ENCODE results near the gene CALML3.

The CALML3 gene

GRCh38 chr10:5514226-5514850 is 10.4 kb upstream of the CALML3 start:
- H3K36me3 ChIP-seq (ENCODE audit: control insufficient read depth, insufficient read depth, low read length) = no peaks in the 10 kb centered on the region
- H3K4me1 ChIP-seq (ENCODE audit: control insufficient read depth, insufficient read depth, low read length) = peaks cover 18% of the 10 kb centered on the region
- no peak overlapping the region for H3K27ac ChIP-seq (ENCODE audit: insufficient read depth, low read depth, low read length, poor library complexity, severe bottlenecking)
- no peaks in the 10 kb centered on the region for H3K27me3 ChIP-seq (ENCODE audit: control insufficient read depth, insufficient read depth, low read length, poor library complexity, severe bottlenecking)
- WGBS, 2 experiments = 59 to 67% methylated on average over 16 of the region's 16 CpGs
- H3K4me3 ChIP-seq (ENCODE audit: insufficient read depth, low read depth, low read length) = no peak overlapping the region
- no peaks in the 10 kb centered on the region for H3K9me3 ChIP-seq (ENCODE audit: control insufficient read depth, low read length)

DNA sequence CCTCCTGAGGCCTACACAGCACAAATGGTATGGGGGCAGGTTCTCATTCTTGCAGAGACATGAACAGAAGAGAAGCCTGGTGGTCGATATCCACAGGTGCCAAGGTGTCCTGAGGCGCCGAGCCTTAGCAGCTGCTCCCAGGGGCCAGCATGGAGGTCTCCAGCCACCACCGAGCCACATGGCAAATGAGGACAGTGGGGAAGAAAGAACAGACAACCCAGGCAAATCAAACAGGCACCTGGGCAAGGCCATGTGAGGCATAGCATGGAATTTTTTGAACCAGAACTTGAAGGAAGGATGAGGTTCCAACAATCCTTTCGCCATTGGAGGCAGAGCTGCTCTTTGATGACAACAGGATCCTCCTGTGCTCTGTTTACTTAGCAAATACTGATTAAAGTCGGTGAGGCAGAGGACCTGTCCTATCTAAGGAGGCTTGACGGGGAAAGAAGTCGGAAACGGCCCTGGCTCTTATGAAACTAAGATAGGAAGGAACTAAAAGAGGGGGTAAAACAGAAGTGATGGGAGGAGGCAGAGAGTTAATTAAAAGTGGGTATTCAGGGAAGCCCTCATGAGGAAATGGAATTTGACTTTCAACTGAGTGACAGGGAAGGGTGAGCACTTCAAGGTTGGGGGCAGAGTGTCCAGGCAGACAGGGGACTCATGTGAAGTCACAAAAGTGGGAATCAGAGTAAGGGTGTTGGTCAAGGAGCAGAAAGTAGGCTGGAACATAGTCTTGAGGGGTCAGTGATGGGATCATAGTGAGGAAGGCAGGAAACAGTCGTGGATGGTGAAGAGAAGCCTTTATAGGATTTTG is 8.6 kb upstream of the CALML3 start:
- peaks cover 18% of the 10 kb centered on the region for H3K4me1 ChIP-seq (ENCODE audit: control insufficient read depth, insufficient read depth, low read length)
- 82 to 86% methylated on average over 10 of the region's 10 CpGs for WGBS, 2 experiments

GRCh38 chr10:5517546-5517945 is 7.2 kb upstream of the CALML3 start:
- peaks cover 12% of the 10 kb centered on the region for H3K4me1 ChIP-seq (ENCODE audit: control insufficient read depth, insufficient read depth, low read length)
- no peaks in the 10 kb centered on the region for H3K36me3 ChIP-seq (ENCODE audit: control insufficient read depth, insufficient read depth, low read length)
- H3K9me3 ChIP-seq (ENCODE audit: control insufficient read depth, low read length) = no peaks in the 10 kb centered on the region
- 95 to 100% methylated on average over 2 to 3 of the region's 5 CpGs for WGBS, 2 experiments
- no peak overlapping the region for H3K27ac ChIP-seq (ENCODE audit: insufficient read depth, low read depth, low read length, poor library complexity, severe bottlenecking)
- no peaks in the 10 kb centered on the region for H3K27me3 ChIP-seq (ENCODE audit: control insufficient read depth, insufficient read depth, low read length, poor library complexity, severe bottlenecking)
- H3K4me3 ChIP-seq (ENCODE audit: insufficient read depth, low read depth, low read length) = no peak overlapping the region

More for the DNA sequence above, 8.6 kb upstream of the CALML3 start:
- no peaks in the 10 kb centered on the region for H3K27me3 ChIP-seq (ENCODE audit: control insufficient read depth, insufficient read depth, low read length, poor library complexity, severe bottlenecking)
- no peak overlapping the region for H3K27ac ChIP-seq (ENCODE audit: insufficient read depth, low read depth, low read length, poor library complexity, severe bottlenecking)
- no peaks in the 10 kb centered on the region for H3K36me3 ChIP-seq (ENCODE audit: control insufficient read depth, insufficient read depth, low read length)
- no peak overlapping the region for H3K4me3 ChIP-seq (ENCODE audit: insufficient read depth, low read depth, low read length)
- no peaks in the 10 kb centered on the region for H3K9me3 ChIP-seq (ENCODE audit: control insufficient read depth, low read length)

DNA sequence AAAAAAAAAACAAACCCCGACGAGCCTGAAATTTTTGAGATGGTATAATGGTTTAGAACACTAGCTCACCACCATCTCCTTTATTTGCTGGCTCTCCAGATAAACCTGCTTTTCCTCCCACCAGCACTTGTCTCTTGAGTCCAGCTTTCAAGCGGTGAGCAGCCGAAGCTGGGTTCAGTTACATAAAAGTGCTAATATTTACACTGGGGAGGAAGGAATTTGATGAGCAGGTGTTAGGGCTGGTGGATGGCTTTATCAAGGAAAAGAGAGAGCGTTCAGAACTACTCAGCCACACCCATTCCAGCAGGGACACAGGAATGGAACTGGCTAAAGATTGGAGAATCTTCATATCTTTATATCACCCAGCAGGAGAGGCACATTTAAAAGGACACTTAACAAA is 6.6 kb upstream of the CALML3 start:
- WGBS, 2 experiments = 88 to 91% methylated on average over 3 of the region's 5 CpGs
- Histone ChIP-seq H3K27me3 (ENCODE audit: control insufficient read depth, insufficient read depth, low read length, poor library complexity, severe bottlenecking) (no peaks in the 10 kb centered on the region), H3K9me3 (ENCODE audit: control insufficient read depth, low read length) (no peaks in the 10 kb centered on the region), H3K4me1 (ENCODE audit: control insufficient read depth, insufficient read depth, low read length) (peaks cover 7% of the 10 kb centered on the region), H3K27ac (ENCODE audit: insufficient read depth, low read depth, low read length, poor library complexity, severe bottlenecking) (no peak overlapping the region), H3K36me3 (ENCODE audit: control insufficient read depth, insufficient read depth, low read length) (no peaks in the 10 kb centered on the region), H3K4me3 (ENCODE audit: insufficient read depth, low read depth, low read length) (no peak overlapping the region)

DNA sequence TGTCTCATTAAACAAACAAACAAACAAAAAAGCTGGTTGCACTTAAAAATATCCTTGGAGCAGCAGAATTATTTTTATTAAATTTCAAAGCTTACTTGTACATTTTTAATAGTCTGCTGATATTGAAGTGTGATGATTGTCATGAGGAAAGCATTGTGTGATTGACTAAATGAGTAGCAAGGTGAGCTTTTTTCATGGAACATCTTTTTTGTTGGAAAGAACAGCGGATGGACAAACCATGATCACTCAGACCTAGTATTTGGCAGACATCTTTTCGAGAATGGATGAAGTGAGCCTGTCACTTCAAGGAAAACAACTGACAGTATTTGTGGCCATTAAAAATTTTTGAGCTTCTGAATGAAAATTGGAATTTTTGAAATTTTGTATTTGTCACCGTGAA is 5.7 kb upstream of the CALML3 start:
- H3K4me1 ChIP-seq (ENCODE audit: control insufficient read depth, insufficient read depth, low read length) = peaks cover 7% of the 10 kb centered on the region
- H3K36me3 ChIP-seq (ENCODE audit: control insufficient read depth, insufficient read depth, low read length) = no peaks in the 10 kb centered on the region
- H3K9me3 ChIP-seq (ENCODE audit: control insufficient read depth, low read length) = no peaks in the 10 kb centered on the region
- H3K27me3 ChIP-seq (ENCODE audit: control insufficient read depth, insufficient read depth, low read length, poor library complexity, severe bottlenecking) = no peaks in the 10 kb centered on the region
- H3K27ac ChIP-seq (ENCODE audit: insufficient read depth, low read depth, low read length, poor library complexity, severe bottlenecking) = no peak overlapping the region
- 94 to 95% methylated on average over 3 of the region's 3 CpGs for WGBS, 2 experiments
- H3K4me3 ChIP-seq (ENCODE audit: insufficient read depth, low read depth, low read length) = no peak overlapping the region

- H3K27ac ChIP-seq (ENCODE audit: insufficient read depth, low read depth, low read length, poor library complexity, severe bottlenecking) = no peak overlapping the region
- H3K4me1 ChIP-seq (ENCODE audit: control insufficient read depth, insufficient read depth, low read length) = no peaks in the 10 kb centered on the region
- H3K4me3 ChIP-seq (ENCODE audit: insufficient read depth, low read depth, low read length) = no peak overlapping the region
- 88 to 94% methylated on average over 6 to 7 of the region's 7 CpGs for WGBS, 2 experiments
- H3K36me3 ChIP-seq (ENCODE audit: control insufficient read depth, insufficient read depth, low read length) = no peaks in the 10 kb centered on the region
- no peaks in the 10 kb centered on the region for H3K9me3 ChIP-seq (ENCODE audit: control insufficient read depth, low read length)
- no peaks in the 10 kb centered on the region for H3K27me3 ChIP-seq (ENCODE audit: control insufficient read depth, insufficient read depth, low read length, poor library complexity, severe bottlenecking)
These were observed 1.7 kb upstream of the CALML3 start for GRCh38 chr10:5522913-5523560.

- Histone ChIP-seq H3K27me3 (ENCODE audit: control insufficient read depth, insufficient read depth, low read length, poor library complexity, severe bottlenecking) (no peaks in the 10 kb centered on the region), H3K9me3 (ENCODE audit: control insufficient read depth, low read length) (no peaks in the 10 kb centered on the region), H3K36me3 (ENCODE audit: control insufficient read depth, insufficient read depth, low read length) (no peaks in the 10 kb centered on the region), H3K27ac (ENCODE audit: insufficient read depth, low read depth, low read length, poor library complexity, severe bottlenecking) (no peak overlapping the region), H3K4me3 (ENCODE audit: insufficient read depth, low read depth, low read length) (no peak overlapping the region), H3K4me1 (ENCODE audit: control insufficient read depth, insufficient read depth, low read length) (no peaks in the 10 kb centered on the region)
- WGBS, 2 experiments = 90 to 95% methylated on average over 11 of the region's 11 CpGs
These were observed 776 bp upstream of the CALML3 start for GRCh38 chr10:5523796-5524574.

- WGBS, 2 experiments = 90 to 91% methylated on average over 34 of the region's 34 CpGs
- Histone ChIP-seq H3K27me3 (ENCODE audit: control insufficient read depth, insufficient read depth, low read length, poor library complexity, severe bottlenecking) (no peaks in the 10 kb centered on the region), H3K4me1 (ENCODE audit: control insufficient read depth, insufficient read depth, low read length) (no peaks in the 10 kb centered on the region), H3K27ac (ENCODE audit: insufficient read depth, low read depth, low read length, poor library complexity, severe bottlenecking) (no peak overlapping the region), H3K9me3 (ENCODE audit: control insufficient read depth, low read length) (no peaks in the 10 kb centered on the region), H3K36me3 (ENCODE audit: control insufficient read depth, insufficient read depth, low read length) (no peaks in the 10 kb centered on the region), H3K4me3 (ENCODE audit: insufficient read depth, low read depth, low read length) (no peak overlapping the region)
These were observed 990 bp downstream of the CALML3 start for GRCh38 chr10:5525561-5526341.

- no peaks in the 10 kb centered on the region for H3K36me3 ChIP-seq (ENCODE audit: control insufficient read depth, insufficient read depth, low read length)
- WGBS, 2 experiments = 87% methylated on average over 8 of the region's 8 CpGs
- H3K27ac ChIP-seq (ENCODE audit: insufficient read depth, low read depth, low read length, poor library complexity, severe bottlenecking) = no peak overlapping the region
- H3K4me3 ChIP-seq (ENCODE audit: insufficient read depth, low read depth, low read length) = no peak overlapping the region
- H3K4me1 ChIP-seq (ENCODE audit: control insufficient read depth, insufficient read depth, low read length) = no peaks in the 10 kb centered on the region
- H3K9me3 ChIP-seq (ENCODE audit: control insufficient read depth, low read length) = peaks cover 1% of the 10 kb centered on the region
- no peaks in the 10 kb centered on the region for H3K27me3 ChIP-seq (ENCODE audit: control insufficient read depth, insufficient read depth, low read length, poor library complexity, severe bottlenecking)
These were observed 2.0 kb downstream of the CALML3 start for GRCh38 chr10:5526691-5527331.

Data from ectodermal cell (in vitro differentiated cells).